GM18909 (cell line): ENCODE data around the gene SCP2D1.

Experiments used
- ATAC-seq: cut with Tn5 transposase; IDR thresholded peaks from one replicate; pipeline ENCODE4 v1.9.1; 2021; ENCODE audit warnings: mild to moderate bottlenecking; ENCODE audit not compliant: unreplicated experiment, poor library complexity

Gene SCP2D1

DNA sequence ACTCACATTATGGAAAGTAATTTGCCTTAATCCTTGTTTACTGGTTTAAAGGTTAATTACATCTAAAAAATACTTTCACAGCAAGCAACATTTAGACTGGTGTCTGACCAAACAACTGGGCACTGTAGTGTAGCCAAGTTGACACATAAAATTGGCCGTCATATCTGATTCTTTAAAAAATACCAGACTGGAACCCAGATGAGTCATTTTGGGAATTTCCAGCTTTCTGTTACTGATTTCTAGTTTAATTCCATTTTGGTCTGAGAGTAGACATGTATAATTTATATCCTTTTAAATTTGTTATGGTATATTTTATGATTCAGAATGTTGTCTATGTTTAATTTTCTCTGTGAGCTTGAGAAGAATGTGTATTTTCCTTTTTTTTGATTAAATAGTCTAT, 44.1 kb downstream of the SCP2D1 start:
- ATAC-seq = no peak

DNA sequence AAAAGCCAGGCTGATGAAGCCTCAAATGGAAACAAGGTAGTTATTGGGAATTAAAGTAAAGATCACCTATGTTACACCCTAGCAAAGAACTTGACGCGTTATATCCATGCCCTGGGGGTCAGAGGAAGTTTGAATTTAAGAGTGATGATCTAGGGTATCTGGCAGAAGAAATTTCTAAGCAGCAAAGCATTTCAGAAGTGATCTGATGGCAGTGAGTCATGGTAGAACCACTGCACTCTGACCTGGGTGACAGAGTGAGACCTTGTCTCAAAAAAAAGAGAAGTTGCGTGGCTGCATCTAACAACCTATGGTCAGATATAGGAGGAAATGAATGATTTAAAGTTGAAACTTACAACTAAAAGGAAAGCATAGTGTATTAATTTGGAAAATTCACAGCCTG, 45.2 kb downstream of the SCP2D1 start:
- ATAC-seq = no peak
